HEK293T (cell line): ENCODE measurements around the gene FAF2.

Experiments used
- CTCF ChIA-PET: fragments of 350-600 bp; formaldehyde crosslinking; extraction: SDS; loops from one replicate; lab custom pipeline; 2021; ENCODE audit warnings: antibody characterized with exemption, inconsistent platforms; lab: Yijun Ruan, JAX
- POLR2A ChIA-PET: fragments of 350-600 bp; formaldehyde crosslinking; extraction: SDS; loops from one replicate; lab custom pipeline; 2020; ENCODE audit warnings: antibody characterized with exemption, inconsistent platforms; lab: Yijun Ruan, JAX
- DNase-seq: peaks from one replicate; pipeline ENCODE4 v3.0.0; 2012; ENCODE audit warnings: mixed read lengths; ENCODE audit errors: extremely low spot score
- ARNT ChIP-seq: fragments of 450-650 bp; IDR thresholded peaks from 2 replicates; pipeline ENCODE4 v1.6.1; 2017; ENCODE audit warnings: mild to moderate bottlenecking
- BHLHE40 ChIP-seq: fragments of 450-650 bp; IDR thresholded peaks from 2 replicates; pipeline ENCODE4 v1.6.1; 2016; ENCODE audit warnings: mild to moderate bottlenecking, moderate library complexity, borderline replicate concordance
- CTBP1 ChIP-seq: fragments of 450-650 bp; IDR thresholded peaks from 2 replicates; pipeline ENCODE4 v1.6.1; 2016; ENCODE audit warnings: borderline replicate concordance
- ELF4 ChIP-seq: fragments of 450-650 bp; IDR thresholded peaks from 2 replicates; pipeline ENCODE4 v1.6.1; 2017; ENCODE audit warnings: antibody characterized with exemption
- FOXA1 ChIP-seq: fragments of 450-650 bp; IDR thresholded peaks from 2 replicates; pipeline ENCODE4 v1.6.1; 2016; ENCODE audit warnings: mild to moderate bottlenecking
- FOXK2 ChIP-seq: fragments of 450-650 bp; IDR thresholded peaks from 2 replicates; pipeline ENCODE4 v1.6.1; 2016; ENCODE audit warnings: mild to moderate bottlenecking
- FOXM1 ChIP-seq: fragments of 450-650 bp; IDR thresholded peaks from 2 replicates; pipeline ENCODE4 v1.6.1; 2017; ENCODE audit warnings: mild to moderate bottlenecking, borderline replicate concordance
- HDGF ChIP-seq: fragments of 450-650 bp; IDR thresholded peaks from 2 replicates; pipeline ENCODE4 v1.6.1; 2017; ENCODE audit warnings: antibody characterized with exemption, borderline replicate concordance
- L3MBTL2 ChIP-seq: fragments of 450-650 bp; conservative IDR thresholded peaks from 2 replicates; pipeline ENCODE4 v1.6.1; 2016; ENCODE audit warnings: mild to moderate bottlenecking
- LEF1 ChIP-seq: fragments of 450-650 bp; IDR thresholded peaks from 2 replicates; pipeline ENCODE4 v1.6.1; 2017; ENCODE audit warnings: mild to moderate bottlenecking, borderline replicate concordance
- NFRKB ChIP-seq: fragments of 450-650 bp; IDR thresholded peaks from 2 replicates; pipeline ENCODE4 v1.6.1; 2016; ENCODE audit warnings: mild to moderate bottlenecking, moderate library complexity
- PKNOX1 ChIP-seq: fragments of 450-650 bp; IDR thresholded peaks from 2 replicates; pipeline ENCODE4 v1.6.1; 2016
- SP1 ChIP-seq: fragments of 450-650 bp; IDR thresholded peaks from 2 replicates; pipeline ENCODE4 v1.6.1; 2017
- SUZ12 ChIP-seq: fragments of 450-650 bp; IDR thresholded peaks from 2 replicates; pipeline ENCODE4 v1.6.1; 2016; ENCODE audit warnings: mild to moderate bottlenecking
- TARDBP ChIP-seq: fragments of 450-650 bp; IDR thresholded peaks from 2 replicates; pipeline ENCODE4 v1.6.1; 2016
- ZNF384 ChIP-seq: fragments of 450-650 bp; IDR thresholded peaks from 2 replicates; pipeline ENCODE4 v1.6.1; 2016

FAF2 gene

GRCh38 chr5:176446028-176446665, 2.0 kb upstream of the FAF2 start:
- no peak for DNase-seq
- POLR2A ChIA-PET: no interaction called here
- TF ChIP-seq ARNT (no peak), FOXK2 (no peak), NFRKB (no peak), TARDBP (no peak)
- CTCF ChIA-PET: no interaction called here

GRCh38 chr5:176446884-176447590, 1.1 kb upstream of the FAF2 start:
- DNase-seq: no peak
- peak; percentile 54; the same call in 1 of the 2 replicates for TF ChIP-seq L3MBTL2
- no peak for TF ChIP-seq CTBP1
- ChIA-PET POLR2A (interaction anchor here (0.7 to 2.3 kb wide), 17 partner anchors 12 to 105 kb away, joined by 3 to 27 read pairs (median 5); partner anchors contain the start of gene RNF44), CTCF (interaction anchor here (0.6 to 1.8 kb wide), 18 partner anchors 8 to 717 kb away, joined by 3 to 8 read pairs (median 4); partner anchors contain the start of genes CLTB and RNF44)

- TF ChIP-seq ARNT (no peak), FOXK2 (no peak), LEF1 (no peak), NFRKB (no peak)
- DNase-seq: peak; percentile 48
- POLR2A ChIA-PET: interaction anchor here (0.7 to 2.3 kb wide), 21 partner anchors 9 to 105 kb away, joined by 3 to 27 read pairs (median 4); partner anchors contain the start of gene RNF44
- CTCF ChIA-PET: interaction anchor here (0.6 to 1.8 kb wide), 19 partner anchors 8 to 718 kb away, joined by 3 to 8 read pairs (median 4); partner anchors contain the start of genes CLTB and RNF44
Observed at GRCh38 chr5:176447591-176447977, 601 bp upstream of the FAF2 start.

- ChIA-PET CTCF (no interaction called here), POLR2A (no interaction called here)
- TF ChIP-seq FOXM1 (no peak), HDGF (no peak), FOXA1 (no peak), L3MBTL2 (no peak), ARNT (no peak), FOXK2 (no peak), ELF4 (no peak), PKNOX1 (no peak), NFRKB (no peak), ZNF384 (no peak), SP1 (no peak), BHLHE40 (no peak), SUZ12 (no peak)
- no peak for DNase-seq
Observed at GRCh38 chr5:176450077-176450476, 1.9 kb downstream of the FAF2 start.

- POLR2A ChIA-PET: interaction anchor here (1.1 kb wide), 1 partner anchor 82 kb away, joined by 3 read pairs; the partner anchor contains the start of gene RNF44
- no peak for DNase-seq
- TF ChIP-seq ARNT: no peak
- no peak for TF ChIP-seq FOXM1
- no peak for TF ChIP-seq ELF4
- no peak for TF ChIP-seq NFRKB
- TF ChIP-seq BHLHE40: no peak
- no peak for TF ChIP-seq L3MBTL2
- no peak for TF ChIP-seq TARDBP
- CTCF ChIA-PET: no interaction called here
Observed at GRCh38 chr5:176454724-176455394, 6.7 kb downstream of the FAF2 start.

GRCh38 chr5:176458904-176459561, 10.8 kb downstream of the FAF2 start:
- CTCF ChIA-PET: no interaction called here
- no peak for DNase-seq
- POLR2A ChIA-PET: interaction anchor here (1.8 kb wide), 1 partner anchor 11 kb away, joined by 5 read pairs; the partner anchor contains the start of gene FAF2
- no peak for TF ChIP-seq SP1
- TF ChIP-seq CTBP1: no peak
- TF ChIP-seq ELF4: no peak
- TF ChIP-seq LEF1: no peak
- no peak for TF ChIP-seq PKNOX1
- no peak for TF ChIP-seq FOXK2
- TF ChIP-seq SUZ12: no peak
- no peak for TF ChIP-seq BHLHE40
- TF ChIP-seq NFRKB: no peak
- TF ChIP-seq TARDBP: no peak
- TF ChIP-seq FOXM1: no peak
- no peak for TF ChIP-seq ZNF384
- TF ChIP-seq ARNT: no peak
- no peak for TF ChIP-seq L3MBTL2
- TF ChIP-seq FOXA1: no peak
- no peak for TF ChIP-seq HDGF
